ENCODE measurements around the gene EYA4. TPM values are rescaled to one million over a fixed set of nuclear protein-coding genes. Genes with fewer than 3 reads are reported as not detected.

EYA4 gene
- total RNA-seq, 1 experiment from 2014 or later, result not detected

- ChIA-PET POLR2A (no interaction called here), CTCF (no interaction called here)
- Mint-ChIP-seq H3K27me3 (ENCODE audit: insufficient read depth, unreplicated experiment) (peaks cover 4% of the 10 kb centered on the region), H3K27ac (ENCODE audit: unreplicated experiment) (no peak overlapping the region), H3K9me3 (ENCODE audit: unreplicated experiment) (no peaks in the 10 kb centered on the region), H3K4me3 (ENCODE audit: unreplicated experiment) (no peak overlapping the region), H3K4me1 (ENCODE audit: low read depth, unreplicated experiment) (no peaks in the 10 kb centered on the region), H3K36me3 (ENCODE audit: insufficient read depth, unreplicated experiment) (no peaks in the 10 kb centered on the region)
- TF ChIP-seq CTCF (IDR thresholded peaks at IDR 0.05; ENCODE audit: insufficient read depth in 1 of 2, low read depth in 1 of 2, low read length in 1 of 2, severe bottlenecking in 1 of 2, unreplicated experiment in 1 of 2), result no peak
- H3K4me3 ChIP-seq (ENCODE audit: low read depth, low read length), result no peak overlapping the region
- intact Hi-C loops (cut with micrococcal nuclease; ENCODE audit: unreplicated experiment), result no loop called here
- BruUV-seq (replicated peaks), result no TSS peak
- DNase-seq, result no peak
- H3K27me3 ChIP-seq (replicated peaks; ENCODE audit: control insufficient read depth, insufficient read depth, low read length), result no peaks in the 10 kb centered on the region
- H3K9me3 ChIP-seq, result no peaks in the 10 kb centered on the region
- H3K4me1 ChIP-seq, result no peaks in the 10 kb centered on the region
- no peaks in the 10 kb centered on the region for H3K36me3 ChIP-seq (ENCODE audit: control insufficient read depth, insufficient read depth, low read length)
These were observed 139.6 kb downstream of the EYA4 start for GRCh38 chr6:133380723-133381122.

GRCh38 chr6:133388731-133389130 lies 147.6 kb downstream of the EYA4 start:
- Mint-ChIP-seq H3K4me1 (ENCODE audit: low read depth, unreplicated experiment) (no peaks in the 10 kb centered on the region), H3K27ac (ENCODE audit: unreplicated experiment) (no peak overlapping the region), H3K9me3 (ENCODE audit: unreplicated experiment) (no peaks in the 10 kb centered on the region), H3K4me3 (ENCODE audit: unreplicated experiment) (no peak overlapping the region), H3K36me3 (ENCODE audit: insufficient read depth, unreplicated experiment) (no peaks in the 10 kb centered on the region), H3K27me3 (ENCODE audit: insufficient read depth, unreplicated experiment) (peaks cover 23% of the 10 kb centered on the region)
- BruUV-seq (replicated peaks), result no TSS peak
- H3K4me1 ChIP-seq, result no peaks in the 10 kb centered on the region
- H3K27me3 ChIP-seq (replicated peaks; ENCODE audit: control insufficient read depth, insufficient read depth, low read length), result no peaks in the 10 kb centered on the region
- ChIA-PET POLR2A (no interaction called here), CTCF (no interaction called here)
- intact Hi-C loops (cut with micrococcal nuclease; ENCODE audit: unreplicated experiment), result no loop called here
- no peaks in the 10 kb centered on the region for H3K9me3 ChIP-seq
- H3K36me3 ChIP-seq (ENCODE audit: control insufficient read depth, insufficient read depth, low read length), result no peaks in the 10 kb centered on the region
- no peak for TF ChIP-seq CTCF (IDR thresholded peaks at IDR 0.05; ENCODE audit: insufficient read depth in 1 of 2, low read depth in 1 of 2, low read length in 1 of 2, severe bottlenecking in 1 of 2, unreplicated experiment in 1 of 2)
- no peak for DNase-seq
- no peak overlapping the region for H3K4me3 ChIP-seq (ENCODE audit: low read depth, low read length)

DNA sequence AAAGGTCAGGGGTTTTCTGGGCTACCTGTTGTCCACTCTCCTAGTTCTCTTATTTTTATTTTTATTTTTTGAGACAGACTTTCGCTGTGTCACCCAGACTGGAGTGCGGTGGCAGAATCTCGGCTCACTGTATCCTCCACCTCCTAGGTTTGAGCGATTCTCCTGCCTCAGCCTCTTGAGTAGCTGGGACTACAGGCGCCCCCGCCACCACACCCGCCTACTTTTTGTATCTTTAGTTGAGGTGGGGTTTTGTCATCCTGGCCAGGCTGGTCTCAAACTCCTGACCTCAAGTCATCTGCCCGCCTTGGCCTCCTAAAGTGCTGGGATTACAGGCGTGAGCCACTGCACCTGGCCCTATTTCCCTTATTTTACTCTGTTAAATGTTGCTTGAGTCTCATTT lies 149.0 kb downstream of the EYA4 start:
- no peaks in the 10 kb centered on the region for H3K9me3 ChIP-seq
- CTCF ChIA-PET, result no interaction called here
- no peaks in the 10 kb centered on the region for H3K36me3 ChIP-seq (ENCODE audit: control insufficient read depth, insufficient read depth, low read length)
- DNase-seq, result no peak
- no TSS peak for BruUV-seq (replicated peaks)
- Mint-ChIP-seq H3K4me3 (ENCODE audit: unreplicated experiment) (no peak overlapping the region), H3K9me3 (ENCODE audit: unreplicated experiment) (no peaks in the 10 kb centered on the region), H3K27ac (ENCODE audit: unreplicated experiment) (no peak overlapping the region), H3K36me3 (ENCODE audit: insufficient read depth, unreplicated experiment) (no peaks in the 10 kb centered on the region), H3K4me1 (ENCODE audit: low read depth, unreplicated experiment) (no peaks in the 10 kb centered on the region), H3K27me3 (ENCODE audit: insufficient read depth, unreplicated experiment) (peaks cover 25% of the 10 kb centered on the region)
- no peaks in the 10 kb centered on the region for H3K4me1 ChIP-seq
- no peak overlapping the region for H3K4me3 ChIP-seq (ENCODE audit: low read depth, low read length)
- no peak for TF ChIP-seq CTCF (IDR thresholded peaks at IDR 0.05; ENCODE audit: insufficient read depth in 1 of 2, low read depth in 1 of 2, low read length in 1 of 2, severe bottlenecking in 1 of 2, unreplicated experiment in 1 of 2)
- POLR2A ChIA-PET, result no interaction called here
- H3K27me3 ChIP-seq (replicated peaks; ENCODE audit: control insufficient read depth, insufficient read depth, low read length), result no peaks in the 10 kb centered on the region
- intact Hi-C loops (cut with micrococcal nuclease; ENCODE audit: unreplicated experiment), result no loop called here
